Stimulated activated CD4-positive, alpha-beta T cell treated with anti-CD3 and anti-CD28 coated beads, Interleukin-4, amount 100 ng/mL, for 4 hours (primary cell): ENCODE results near the gene CROCC.
A peak's percentile ranks its signal among the peaks of the same experiment; 100 is the strongest.

Experiments used
- DNase-seq, 2 experiments: peaks; one replicate each; pipeline ENCODE4 v3.0.0-alpha.2; 2020

CROCC gene

GRCh38 chr1:16991571-16991970 lies 69.8 kb downstream of the CROCC start:
- no peak for DNase-seq

GRCh38 chr1:16992102-16992501 lies 70.4 kb downstream of the CROCC start:
- DNase-seq: no peak

GRCh38 chr1:16992675-16993074 lies 70.9 kb downstream of the CROCC start:
- no peak for DNase-seq

GRCh38 chr1:16993521-16994038 lies 71.8 kb downstream of the CROCC start:
- DNase-seq: no peak

- DNase-seq: no peak
These were observed 75.1 kb downstream of the CROCC start for GRCh38 chr1:16996845-16997244.

- DNase-seq: no peak
These were observed 76.9 kb downstream of the CROCC start for GRCh38 chr1:16998589-16998988.

- no peak for DNase-seq
These were observed 78.1 kb downstream of the CROCC start for GRCh38 chr1:16999863-17000262.

GRCh38 chr1:17001760-17002523 lies 80.2 kb downstream of the CROCC start:
- DNase-seq: no peak

GRCh38 chr1:17002524-17002902 lies 80.8 kb downstream of the CROCC start:
- no peak for DNase-seq

GRCh38 chr1:17004466-17005364 lies 83.0 kb downstream of the CROCC start:
- no peak for DNase-seq

GRCh38 chr1:17005365-17005740 lies 83.6 kb downstream of the CROCC start:
- DNase-seq: no peak

- no peak for DNase-seq
These were observed 85.4 kb downstream of the CROCC start for GRCh38 chr1:17007121-17007520.

- no peak for DNase-seq
These were observed 86.6 kb downstream of the CROCC start for GRCh38 chr1:17008208-17008855.

- DNase-seq: no peak
These were observed 88.0 kb downstream of the CROCC start for GRCh38 chr1:17009706-17010105.

- DNase-seq: no peak
These were observed 89.3 kb downstream of the CROCC start for GRCh38 chr1:17011092-17011438.

- peak; percentile 82 to 85 for DNase-seq
These were observed 89.9 kb downstream of the CROCC start, which contains the start of gene ATP13A2 for GRCh38 chr1:17011439-17012307. Gene ATP13A2, minus strand, starts transcription at chr1:17011928. Its CDS starts 190 bp downstream, at chr1:17011738.

- no peak for DNase-seq
These were observed 91.2 kb downstream of the CROCC start for GRCh38 chr1:17012775-17013490.

- no peak for DNase-seq
These were observed 92.0 kb downstream of the CROCC start for GRCh38 chr1:17013491-17014320.

GRCh38 chr1:17014671-17015567 lies 93.2 kb downstream of the CROCC start:
- DNase-seq: no peak

GRCh38 chr1:17016317-17016661 lies 94.6 kb downstream of the CROCC start:
- no peak for DNase-seq
